Common myeloid progenitor, CD34-positive (primary cell): ENCODE data around the gene ZNF888.
A peak's percentile ranks its signal among the peaks of the same experiment; 100 is the strongest.
"Not testable (repeated sequence)": the region's sequence is repeated elsewhere in the genome, so short reads cannot be mapped to it uniquely, and the experiment has no call there.

ENCODE experiments used
- CTCF ChIA-PET: fragments of 350-600 bp; sonication (Branson Sonifier 250); formaldehyde crosslinking; loops from one replicate; lab custom pipeline; 2021; ENCODE audit warnings: antibody characterized with exemption; lab: Charles Lee
- POLR2A ChIA-PET: fragments of 350-600 bp; sonication (Branson Sonifier 250); formaldehyde crosslinking; loops from one replicate; lab custom pipeline; 2021; ENCODE audit warnings: antibody characterized with exemption; lab: Charles Lee
- DNase-seq, 3 donors: peaks; one replicate each; pipeline versions ENCODE4 v3.0.0 to v3.0.0-alpha.2; 2013
- H3K27ac ChIP-seq, 2 experiments: 1 replicate in 1 of 2; 2 replicates in 1 of 2; pipeline ENCODE4 v1.7.0; 2013; ENCODE audit warnings: inconsistent platforms in 2 of 2, low read length in 2 of 2, mild to moderate bottlenecking in 2 of 2, low read depth in 1 of 2, moderate library complexity in 1 of 2; ENCODE audit not compliant: severe bottlenecking in 2 of 2, insufficient read depth in 1 of 2, poor library complexity in 1 of 2
- H3K27me3 ChIP-seq, 5 experiments: replicated peaks in 2 of 5; 1 replicate in 3 of 5; 2 replicates in 2 of 5; pipeline versions ENCODE4 v1.6.1 to v1.7.0; 2013; ENCODE audit warnings: low read length in 4 of 5, mild to moderate bottlenecking in 2 of 5, moderate library complexity in 2 of 5, inconsistent platforms in 1 of 5; ENCODE audit not compliant: insufficient read depth in 5 of 5, control insufficient read depth in 4 of 5
- H3K36me3 ChIP-seq, 4 experiments: 1 replicate in 2 of 4; 2 replicates in 2 of 4; pipeline versions ENCODE4 v1.6.1 to v1.7.0; 2013; ENCODE audit warnings: low read length in 3 of 4, control low read depth in 1 of 4, mild to moderate bottlenecking in 1 of 4; ENCODE audit not compliant: control insufficient read depth in 4 of 4, insufficient read depth in 4 of 4
- H3K4me1 ChIP-seq, 4 experiments: 1 replicate in 3 of 4; 2 replicates in 1 of 4; pipeline versions ENCODE4 v1.6.1 to v1.7.1; 2013; ENCODE audit warnings: low read length in 3 of 4, mild to moderate bottlenecking in 3 of 4, control low read depth in 1 of 4, inconsistent platforms in 1 of 4, moderate library complexity in 1 of 4; ENCODE audit not compliant: control insufficient read depth in 4 of 4, insufficient read depth in 4 of 4; ENCODE audit errors: control extremely low read depth in 1 of 4
- H3K4me3 ChIP-seq, 7 experiments: 1 replicate in 4 of 7; 2 replicates in 3 of 7; pipeline versions ENCODE4 v1.5.1 to v1.7.0; 2013; ENCODE audit warnings: mild to moderate bottlenecking in 7 of 7, low read length in 6 of 7, moderate library complexity in 6 of 7, inconsistent platforms in 2 of 7, low read depth in 2 of 7, control low read depth in 1 of 7; ENCODE audit not compliant: insufficient read depth in 4 of 7, control insufficient read depth in 1 of 7; ENCODE audit errors: extremely low read depth in 1 of 7
- H3K9me3 ChIP-seq, 5 experiments: 1 replicate in 4 of 5; 2 replicates in 1 of 5; pipeline versions ENCODE4 v1.6.1 to v1.7.1; 2013; ENCODE audit warnings: low read length in 4 of 5, mild to moderate bottlenecking in 2 of 5, inconsistent platforms in 1 of 5, low read depth in 1 of 5, moderate library complexity in 1 of 5; ENCODE audit not compliant: control insufficient read depth in 4 of 5, insufficient read depth in 2 of 5; ENCODE audit errors: control extremely low read depth in 1 of 5
- whole genome bisulfite sequencing: methylation state at CpG from one replicate; pipeline ENCODE4 v1.1.5; 2013; ENCODE audit not compliant: insufficient coverage; 5-methylcytosine and 5-hydroxymethylcytosine counted together

The ZNF888 gene

GRCh38 chr19:52944703-52945493 is 21.7 kb upstream of the ZNF888 start:
- 96% methylated on average over 7 of the region's 17 CpGs for WGBS
- peaks cover 4 to 25% (median 16%) of the 10 kb centered on the region in 4 experiments for H3K4me1 ChIP-seq
- H3K36me3 ChIP-seq, CTCF ChIA-PET, H3K27me3 ChIP-seq, H3K4me3 ChIP-seq, DNase-seq, H3K27ac ChIP-seq, POLR2A ChIA-PET: not testable (repeated sequence)
- peaks cover 8 to 45% (median 28%) of the 10 kb centered on the region in 5 experiments for H3K9me3 ChIP-seq

GRCh38 chr19:52943884-52944643 is 20.8 kb upstream of the ZNF888 start:
- no peak overlapping the region for H3K4me3 ChIP-seq
- peaks cover 4 to 33% (median 23%) of the 10 kb centered on the region in 4 experiments for H3K4me1 ChIP-seq
- peaks cover 0 to 3% (median 0%) of the 10 kb centered on the region in 4 experiments for H3K36me3 ChIP-seq
- peaks cover 2 to 37% (median 20%) of the 10 kb centered on the region in 5 experiments for H3K9me3 ChIP-seq
- ChIA-PET CTCF (no interaction called here), POLR2A (no interaction called here)
- DNase-seq = no peak
- no peaks in the 10 kb centered on the region for H3K27me3 ChIP-seq
- 95% methylated on average over 12 of the region's 17 CpGs for WGBS
- no peak overlapping the region for H3K27ac ChIP-seq

GRCh38 chr19:52943134-52943883 is 20.1 kb upstream of the ZNF888 start:
- WGBS = 86% methylated on average over 17 of the region's 29 CpGs
- POLR2A ChIA-PET = interaction anchor here (0.6 to 1.4 kb wide), 4 partner anchors 12 to 253 kb away, joined by 3 to 15 read pairs (median 3); partner anchors contain the start of gene ZNF816
- peak overlapping the region; percentile 43 to 98 (median 80) for H3K4me3 ChIP-seq
- peaks cover 4 to 40% (median 27%) of the 10 kb centered on the region in 4 experiments for H3K4me1 ChIP-seq
- DNase-seq = peak in 1 of 3 donors; percentile 97
- no peaks in the 10 kb centered on the region for H3K27me3 ChIP-seq
- peak overlapping the region; percentile 84 to 94 for H3K27ac ChIP-seq
- CTCF ChIA-PET = no interaction called here
- no peaks in the 10 kb centered on the region for H3K36me3 ChIP-seq
- H3K9me3 ChIP-seq = peaks cover 0 to 32% (median 13%) of the 10 kb centered on the region in 5 experiments

GRCh38 chr19:52942386-52943133 is 19.3 kb upstream of the ZNF888 start:
- DNase-seq = peak; percentile 90 to 96 (median 96)
- Histone ChIP-seq H3K27ac (peak overlapping the region; percentile 94 to 97), H3K4me3 (peak overlapping the region; percentile 88 to 98 (median 92)), H3K9me3 (peaks cover 0 to 26% (median 8%) of the 10 kb centered on the region in 5 experiments), H3K4me1 (peaks cover 9 to 48% (median 32%) of the 10 kb centered on the region in 4 experiments), H3K36me3 (no peaks in the 10 kb centered on the region), H3K27me3 (no peaks in the 10 kb centered on the region)
- WGBS = 0% methylated on average over 13 of the region's 43 CpGs
- ChIA-PET POLR2A (interaction anchor here (0.6 to 1.4 kb wide), 4 partner anchors 12 to 252 kb away, joined by 3 to 15 read pairs (median 3); partner anchors contain the start of gene ZNF816), CTCF (no interaction called here)

GRCh38 chr19:52941941-52942385 is 18.7 kb upstream of the ZNF888 start:
- 0% methylated on average over 26 of the region's 26 CpGs for WGBS
- H3K27me3 ChIP-seq = no peaks in the 10 kb centered on the region
- peaks cover 0 to 3% (median under 1%) of the 10 kb centered on the region in 4 experiments for H3K36me3 ChIP-seq
- POLR2A ChIA-PET = interaction anchor here (0.6 to 1.4 kb wide), 3 partner anchors 12 to 22 kb away, joined by 3 to 15 read pairs (median 3); partner anchors contain the start of gene ZNF816
- DNase-seq = peak in 1 of 3 donors; percentile 25
- peak overlapping the region; percentile 88 to 98 (median 92) for H3K4me3 ChIP-seq
- peaks cover 0 to 22% (median 3%) of the 10 kb centered on the region in 5 experiments for H3K9me3 ChIP-seq
- H3K27ac ChIP-seq = peak overlapping the region; percentile 94 to 97
- CTCF ChIA-PET = no interaction called here
- peaks cover 9 to 54% (median 38%) of the 10 kb centered on the region in 4 experiments for H3K4me1 ChIP-seq

GRCh38 chr19:52941523-52941922 is 18.3 kb upstream of the ZNF888 start:
- Histone ChIP-seq H3K4me3 (peak overlapping the region; percentile 88 to 98 (median 92)), H3K9me3 (peaks cover 0 to 17% (median 0%) of the 10 kb centered on the region in 5 experiments), H3K27ac (peak overlapping the region; percentile 94 to 97), H3K4me1 (peaks cover 9 to 58% (median 42%) of the 10 kb centered on the region in 4 experiments)
- H3K36me3 ChIP-seq, H3K27me3 ChIP-seq, CTCF ChIA-PET, DNase-seq: not testable (repeated sequence)
- POLR2A ChIA-PET = interaction anchor here (0.6 to 0.8 kb wide), 2 partner anchors 13 to 22 kb away, joined by 3 read pairs; no protein-coding TSS in a partner anchor
- 90% methylated on average over 1 of the region's 2 CpGs for WGBS
